ENCODE measurements around the gene ARHGAP32. TPM values are rescaled to one million over a fixed set of nuclear protein-coding genes. Genes with fewer than 3 reads are reported as not detected.
"Not testable (repeated sequence)": the region's sequence is repeated elsewhere in the genome, so short reads cannot be mapped to it uniquely, and the experiment has no call there.

Gene ARHGAP32
- total RNA-seq, 1 donor from 2014 or later = 5.1 TPM

DNA sequence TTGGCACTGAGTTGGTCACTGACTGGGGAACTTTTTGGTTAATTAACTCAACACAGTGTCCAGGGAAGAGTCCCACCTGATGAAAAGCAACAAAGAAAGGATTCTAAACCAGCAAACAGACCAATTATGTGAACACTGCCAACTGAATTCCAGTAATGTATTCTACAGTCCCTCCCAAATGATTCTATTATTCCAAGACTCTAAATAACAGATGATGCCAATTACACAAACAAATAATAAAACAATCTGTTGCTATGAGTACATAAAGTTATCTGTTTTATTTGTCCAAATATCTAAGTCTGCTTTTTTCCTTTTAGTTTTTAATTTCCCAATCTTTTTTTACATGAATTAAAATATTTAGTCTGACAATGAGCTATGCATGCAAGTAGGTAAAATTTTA, 151.2 kb downstream of the ARHGAP32 start:
- intact Hi-C loops (cut with micrococcal nuclease) = no loop called here

DNA sequence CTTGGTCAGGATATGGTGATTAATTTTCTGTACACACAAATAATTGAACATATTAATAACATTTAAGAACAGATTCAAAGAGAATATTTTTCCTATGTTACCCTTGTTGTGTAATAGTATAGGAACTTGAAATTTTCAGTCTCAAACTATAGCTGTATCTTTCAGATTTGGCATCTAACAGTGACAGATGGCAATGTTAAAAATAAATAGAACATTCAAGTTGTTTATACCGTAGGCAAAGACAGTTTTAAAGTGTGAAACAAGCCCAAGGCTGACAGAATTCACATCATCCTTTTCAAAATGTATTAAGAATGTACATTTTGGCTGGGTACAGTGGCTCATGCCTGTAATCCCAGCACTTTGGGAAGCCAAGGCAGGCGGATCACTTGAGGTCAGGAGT, 156.9 kb downstream of the ARHGAP32 start:
- intact Hi-C loops (cut with micrococcal nuclease) = no loop called here

GRCh38 chr11:129034001-129034400, 158.1 kb downstream of the ARHGAP32 start:
- intact Hi-C loops (cut with micrococcal nuclease) = no loop called here

- intact Hi-C loops (cut with micrococcal nuclease) = loop anchor here (5.0 kb wide), 2 partner anchors 62 to 137 kb away; no protein-coding TSS in a partner anchor
Measured at GRCh38 chr11:129023968-129024676, 168.0 kb downstream of the ARHGAP32 start.

GRCh38 chr11:129021295-129021694, 170.8 kb downstream of the ARHGAP32 start:
- intact Hi-C loops (cut with micrococcal nuclease) = loop anchor here (5.0 kb wide), 2 partner anchors 59 to 134 kb away; no protein-coding TSS in a partner anchor

DNA sequence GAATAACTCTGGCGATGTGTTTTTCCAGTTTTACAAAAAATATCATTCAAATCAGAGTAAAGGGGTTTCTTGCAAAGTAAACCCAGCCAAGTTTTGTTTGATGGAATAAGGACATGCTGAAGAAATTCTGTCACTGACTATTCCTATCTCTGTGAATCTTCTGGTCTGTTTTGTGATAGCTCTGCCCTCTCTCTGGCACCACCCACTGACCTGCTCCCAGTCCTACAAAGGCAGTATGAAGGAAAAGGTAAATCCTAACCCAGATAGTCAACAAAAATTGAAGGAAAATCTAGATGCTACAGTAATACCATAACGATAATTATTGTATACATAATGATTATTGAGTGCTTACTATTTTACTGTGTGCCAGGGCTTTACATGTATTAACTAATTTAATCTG, 173.1 kb downstream of the ARHGAP32 start:
- intact Hi-C loops (cut with micrococcal nuclease) = no loop called here

GRCh38 chr11:129018126-129018525, 174.0 kb downstream of the ARHGAP32 start:
- intact Hi-C loops (cut with micrococcal nuclease) = no loop called here

DNA sequence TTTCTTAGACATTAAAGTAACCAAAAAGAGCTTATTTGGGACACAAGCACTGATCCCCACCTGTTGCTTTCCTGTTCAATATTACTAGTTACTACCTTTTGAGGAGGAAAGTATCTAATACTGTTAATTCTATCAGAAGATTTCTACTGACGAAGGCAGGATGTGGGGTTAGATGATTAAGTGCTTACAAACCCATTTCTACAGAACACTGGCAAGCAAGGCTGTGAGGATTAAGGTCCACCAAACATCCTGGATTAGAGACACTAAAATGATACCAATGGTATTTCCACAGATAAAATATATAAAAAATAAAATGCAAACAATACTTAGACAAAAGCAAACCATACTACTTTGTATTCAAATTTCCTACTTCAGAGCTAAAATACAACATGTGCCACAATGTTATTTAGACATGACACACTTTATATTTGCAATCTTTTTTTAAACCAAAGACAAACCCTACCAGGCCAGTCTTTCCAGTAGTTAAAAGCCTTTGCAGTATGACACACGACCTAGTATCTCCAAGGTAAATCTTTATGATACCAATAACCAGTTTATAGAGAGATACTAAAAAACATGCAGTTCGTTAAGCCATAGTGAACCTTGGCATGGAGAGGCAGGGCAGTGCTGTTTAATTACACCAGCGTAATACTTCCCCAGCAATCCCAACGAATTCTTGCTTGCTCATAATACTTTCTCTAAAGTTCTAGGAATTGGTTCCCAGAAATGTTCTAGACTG, 178.2 kb downstream of the ARHGAP32 start:
- intact Hi-C loops (cut with micrococcal nuclease) = no loop called here

DNA sequence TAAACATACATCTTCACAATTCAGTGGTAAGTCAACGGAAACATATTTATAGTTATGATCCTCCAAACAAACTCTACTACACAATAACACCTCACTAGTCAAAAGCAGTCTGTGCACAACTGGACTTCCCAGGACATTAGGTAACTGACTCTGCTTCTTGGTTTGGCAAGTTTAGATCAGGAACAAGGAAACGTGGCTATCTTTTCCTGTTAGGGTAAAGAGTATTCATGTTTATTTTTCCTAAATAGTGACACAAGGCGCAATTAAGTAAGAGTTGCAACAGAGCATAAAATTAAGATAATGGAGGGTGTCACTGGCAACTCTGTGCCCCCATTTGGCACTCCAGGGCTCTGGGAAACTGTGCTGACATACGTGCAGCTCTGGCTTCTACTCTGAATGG, 179.2 kb downstream of the ARHGAP32 start:
- intact Hi-C loops (cut with micrococcal nuclease) = no loop called here

- intact Hi-C loops (cut with micrococcal nuclease) = no loop called here
Measured at GRCh38 chr11:129006161-129006560, 186.0 kb downstream of the ARHGAP32 start.

- intact Hi-C loops (cut with micrococcal nuclease) = not testable (repeated sequence)
Measured at GRCh38 chr11:128999165-128999564, 193.0 kb downstream of the ARHGAP32 start.

GRCh38 chr11:128988242-128988970, 203.7 kb downstream of the ARHGAP32 start:
- intact Hi-C loops (cut with micrococcal nuclease) = no loop called here

DNA sequence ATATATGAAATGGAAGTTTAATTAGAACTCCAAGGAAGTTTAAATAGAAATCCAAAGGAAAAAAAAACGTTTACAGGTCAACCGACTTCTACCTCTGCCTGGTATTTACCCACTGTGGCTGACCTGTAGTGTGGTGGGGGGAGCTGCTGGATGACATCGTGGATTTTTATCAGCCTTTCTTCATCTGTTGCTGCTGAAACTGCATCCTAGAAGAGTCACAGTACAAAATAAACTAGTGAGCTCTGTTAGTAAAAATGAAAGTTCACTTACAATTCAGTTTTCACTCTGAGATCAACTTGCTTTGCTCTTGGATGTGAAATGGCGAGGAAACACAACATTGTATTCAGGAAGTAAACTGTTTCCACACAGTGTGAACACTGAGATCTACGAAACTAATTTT, 206.2 kb downstream of the ARHGAP32 start:
- intact Hi-C loops (cut with micrococcal nuclease) = loop anchor here (2.0 kb wide), 1 partner anchor 21 kb away; no protein-coding TSS in a partner anchor

DNA sequence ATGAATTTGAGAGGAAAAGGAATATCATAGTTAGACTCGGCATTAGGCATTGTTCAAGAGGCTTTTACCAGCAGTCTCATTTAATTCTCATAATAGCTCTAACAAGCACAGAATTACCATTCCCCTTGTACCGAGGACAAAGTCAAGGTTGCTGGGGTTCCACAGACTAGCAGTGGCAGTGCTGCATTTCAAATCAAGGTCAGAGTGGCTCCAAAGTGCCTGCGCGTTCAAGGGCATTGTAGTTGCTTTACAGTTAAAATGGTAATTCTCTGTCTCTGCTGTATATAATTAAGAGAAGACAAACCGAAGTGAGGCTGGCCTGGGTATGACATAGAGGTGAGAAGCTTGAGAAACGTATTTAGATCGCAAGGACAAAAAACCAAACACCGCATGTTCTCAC, 209.1 kb downstream of the ARHGAP32 start:
- intact Hi-C loops (cut with micrococcal nuclease) = no loop called here

DNA sequence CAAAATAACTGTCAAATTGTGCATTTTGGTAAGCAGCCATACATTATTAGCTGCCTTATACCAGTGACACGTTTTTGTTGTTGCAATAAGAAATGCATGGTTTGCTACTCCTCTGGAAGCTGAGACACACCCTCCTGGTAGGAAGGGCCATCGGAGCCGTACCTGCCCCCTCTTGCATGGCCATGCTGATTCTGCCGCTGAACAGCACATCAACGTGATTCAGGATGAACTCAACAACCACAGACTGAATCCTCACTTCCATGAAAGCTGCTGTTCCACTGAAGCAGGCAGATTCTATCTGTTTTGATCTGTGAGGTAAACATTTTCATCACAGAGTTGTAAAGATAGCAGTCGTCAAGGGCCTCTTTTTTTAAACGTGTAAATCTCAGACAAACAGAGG, 210.9 kb downstream of the ARHGAP32 start:
- intact Hi-C loops (cut with micrococcal nuclease) = no loop called here

DNA sequence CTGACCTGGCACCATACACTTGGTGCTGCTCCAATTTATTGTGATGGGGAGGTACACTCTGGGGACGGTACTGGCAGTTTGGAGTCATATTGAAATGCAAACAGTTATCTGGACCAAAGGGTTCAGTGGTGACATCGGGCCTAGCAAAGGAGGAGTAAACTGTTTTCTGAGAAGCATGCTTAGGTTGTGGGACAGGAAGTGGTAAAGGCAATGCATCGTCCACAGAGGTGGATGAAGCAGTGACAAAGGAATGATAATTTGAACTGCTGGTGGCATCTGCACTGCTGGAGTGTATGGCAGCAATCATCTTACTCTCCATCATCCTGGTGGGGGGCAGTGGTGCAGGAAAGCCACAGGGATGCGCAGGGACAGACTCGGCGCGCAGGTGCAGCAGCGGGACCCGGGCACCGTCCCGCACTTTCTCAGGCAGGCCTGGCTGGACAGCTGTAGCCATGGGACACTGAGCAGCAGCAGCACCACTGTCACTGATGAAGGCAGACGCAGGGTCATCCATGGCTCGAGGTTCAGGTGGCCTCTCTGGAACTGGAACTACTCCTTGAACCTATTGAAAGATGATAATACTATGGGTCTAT, 221.4 kb downstream of the ARHGAP32 start:
- intact Hi-C loops (cut with micrococcal nuclease) = no loop called here

GRCh38 chr11:128968916-128969315, 223.2 kb downstream of the ARHGAP32 start:
- intact Hi-C loops (cut with micrococcal nuclease) = loop anchor here (5.0 to 10.0 kb wide), 3 partner anchors 308 to 932 kb away; no protein-coding TSS in a partner anchor

GRCh38 chr11:128967578-128967977, 224.5 kb downstream of the ARHGAP32 start:
- intact Hi-C loops (cut with micrococcal nuclease) = loop anchor here (5.0 to 10.0 kb wide), 3 partner anchors 310 to 930 kb away; no protein-coding TSS in a partner anchor

GRCh38 chr11:128965485-128965884, 226.6 kb downstream of the ARHGAP32 start:
- intact Hi-C loops (cut with micrococcal nuclease) = loop anchor here (2.0 to 10.0 kb wide), 4 partner anchors 21 to 928 kb away; no protein-coding TSS in a partner anchor

DNA sequence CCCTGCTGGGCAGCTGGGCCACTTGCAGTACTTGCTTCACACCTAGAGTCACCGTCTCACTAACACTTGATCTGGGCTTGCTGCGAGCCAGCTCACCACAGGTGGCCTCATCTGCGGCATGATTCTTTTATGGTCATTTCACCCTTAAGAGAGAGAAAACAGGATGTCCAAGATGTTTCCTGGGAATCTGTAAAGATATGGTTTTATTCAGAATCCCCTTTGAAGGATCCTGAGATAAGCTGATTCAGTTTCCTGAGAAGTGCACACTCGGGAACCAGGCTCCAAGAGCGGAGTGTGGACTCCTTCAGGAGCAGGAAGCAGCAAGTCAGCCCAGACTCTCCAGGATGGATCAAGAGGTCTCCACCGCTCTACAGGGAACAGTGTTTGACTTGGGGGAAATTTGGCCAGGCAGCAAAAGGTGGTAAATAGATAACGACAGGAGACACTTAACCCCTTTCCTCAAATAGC, 227.6 kb downstream of the ARHGAP32 start:
- intact Hi-C loops (cut with micrococcal nuclease) = loop anchor here (2.0 to 10.0 kb wide), 3 partner anchors 22 to 810 kb away; no protein-coding TSS in a partner anchor

GRCh38 chr11:128963744-128964325, 228.3 kb downstream of the ARHGAP32 start:
- intact Hi-C loops (cut with micrococcal nuclease) = loop anchor here (2.0 to 10.0 kb wide), 3 partner anchors 23 to 809 kb away; no protein-coding TSS in a partner anchor

Data from T-helper 2 cell treated with Interferon-gamma antibody and Interleukin-4, amounts not matched to agents 100 ng/mL and 5 ng/mL, for 36 hours (primary cell).